Brain microvascular endothelial cell (primary cell): Measurements from ENCODE around the gene TCN1.

ENCODE experiments used
- DNase-seq: peaks from one replicate; pipeline ENCODE4 v3.0.0-alpha.2; 2020
- H3K27ac ChIP-seq: fragments of 250-450 bp; sonication (Bioruptor Pico); 2 replicates; pipeline ENCODE4 v1.5.1; 2020; ENCODE audit warnings: mild to moderate bottlenecking, moderate library complexity
- H3K27me3 ChIP-seq: fragments of 250-450 bp; sonication (Bioruptor Pico); replicated peaks from 2 replicates; pipeline ENCODE4 v1.5.1; 2020; ENCODE audit warnings: mild to moderate bottlenecking
- H3K36me3 ChIP-seq: fragments of 250-450 bp; sonication (Bioruptor Pico); replicated peaks from 2 replicates; pipeline ENCODE4 v1.5.1; 2020; ENCODE audit warnings: mild to moderate bottlenecking
- H3K4me3 ChIP-seq: 2 replicates; pipeline ENCODE4 v1.5.1; 2011; ENCODE audit warnings: low read depth, mild to moderate bottlenecking, control low read depth, low read length, moderate library complexity
- in situ Hi-C: cut with HindIII; loops from 2 replicates; pipeline ENCODE4 v1.10.0; 2017; ENCODE audit warnings: low sequenced_read_pairs, low pct_ligation_motif_present
- TF ChIP-seq, protein P1 (sequence below): IDR thresholded peaks from 2 replicates; pipeline ENCODE4 v1.5.1; 2011; ENCODE audit warnings: low read depth, mild to moderate bottlenecking, moderate library complexity, low read length, control low read depth, inconsistent platforms; ENCODE audit errors: missing control alignments

Gene TCN1

DNA sequence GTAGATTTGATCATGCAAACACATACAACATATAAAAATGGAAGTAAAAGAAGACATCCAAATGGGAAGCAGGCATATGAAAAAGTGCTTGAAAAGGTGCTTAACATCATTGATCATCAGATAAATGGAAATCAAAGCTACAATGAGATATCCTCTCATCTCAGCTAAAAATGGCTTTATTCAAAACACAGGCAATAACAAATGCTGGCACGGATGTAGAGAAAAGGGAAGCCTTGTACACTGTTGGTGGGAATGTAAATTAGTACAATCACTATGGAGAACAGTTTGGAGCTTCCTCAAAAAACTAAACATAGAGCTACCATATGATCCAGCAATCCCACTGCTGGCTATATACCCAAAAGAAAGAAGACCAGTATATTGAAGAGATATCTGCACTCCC is 549 bp upstream of the TCN1 start:
- Histone ChIP-seq H3K27me3 (no peaks in the 10 kb centered on the region), H3K36me3 (no peaks in the 10 kb centered on the region), H3K27ac (no peak overlapping the region), H3K4me3 (no peak overlapping the region)
- TF ChIP-seq, protein P1, sequence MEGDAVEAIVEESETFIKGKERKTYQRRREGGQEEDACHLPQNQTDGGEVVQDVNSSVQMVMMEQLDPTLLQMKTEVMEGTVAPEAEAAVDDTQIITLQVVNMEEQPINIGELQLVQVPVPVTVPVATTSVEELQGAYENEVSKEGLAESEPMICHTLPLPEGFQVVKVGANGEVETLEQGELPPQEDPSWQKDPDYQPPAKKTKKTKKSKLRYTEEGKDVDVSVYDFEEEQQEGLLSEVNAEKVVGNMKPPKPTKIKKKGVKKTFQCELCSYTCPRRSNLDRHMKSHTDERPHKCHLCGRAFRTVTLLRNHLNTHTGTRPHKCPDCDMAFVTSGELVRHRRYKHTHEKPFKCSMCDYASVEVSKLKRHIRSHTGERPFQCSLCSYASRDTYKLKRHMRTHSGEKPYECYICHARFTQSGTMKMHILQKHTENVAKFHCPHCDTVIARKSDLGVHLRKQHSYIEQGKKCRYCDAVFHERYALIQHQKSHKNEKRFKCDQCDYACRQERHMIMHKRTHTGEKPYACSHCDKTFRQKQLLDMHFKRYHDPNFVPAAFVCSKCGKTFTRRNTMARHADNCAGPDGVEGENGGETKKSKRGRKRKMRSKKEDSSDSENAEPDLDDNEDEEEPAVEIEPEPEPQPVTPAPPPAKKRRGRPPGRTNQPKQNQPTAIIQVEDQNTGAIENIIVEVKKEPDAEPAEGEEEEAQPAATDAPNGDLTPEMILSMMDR: no peak
- DNase-seq: no peak
- in situ Hi-C loops: no loop called here

DNA sequence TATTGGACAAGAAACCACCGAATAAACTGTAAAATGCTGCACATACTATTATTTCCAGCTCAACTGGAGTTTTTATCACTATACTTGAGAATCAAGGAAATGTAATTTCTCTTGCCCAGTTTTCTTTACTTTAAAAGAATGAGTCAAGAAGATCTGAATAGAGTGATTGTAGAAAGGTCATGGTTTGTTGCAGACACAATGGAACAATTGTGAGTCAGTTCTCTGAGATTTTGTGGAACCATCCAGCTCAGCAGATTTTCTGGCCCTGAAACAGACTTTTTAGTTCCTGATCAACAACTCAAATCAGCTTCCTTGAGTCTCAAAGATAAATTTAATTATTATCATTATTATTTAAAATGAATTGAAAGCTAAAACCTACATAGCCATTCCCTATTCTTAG is 1.3 kb downstream of the TCN1 start:
- no peak overlapping the region for H3K4me3 ChIP-seq
- in situ Hi-C loops: no loop called here
- H3K36me3 ChIP-seq: no peaks in the 10 kb centered on the region
- no peak overlapping the region for H3K27ac ChIP-seq
- H3K27me3 ChIP-seq: no peaks in the 10 kb centered on the region
- TF ChIP-seq, protein P1: no peak
- DNase-seq: peak; percentile 35

DNA sequence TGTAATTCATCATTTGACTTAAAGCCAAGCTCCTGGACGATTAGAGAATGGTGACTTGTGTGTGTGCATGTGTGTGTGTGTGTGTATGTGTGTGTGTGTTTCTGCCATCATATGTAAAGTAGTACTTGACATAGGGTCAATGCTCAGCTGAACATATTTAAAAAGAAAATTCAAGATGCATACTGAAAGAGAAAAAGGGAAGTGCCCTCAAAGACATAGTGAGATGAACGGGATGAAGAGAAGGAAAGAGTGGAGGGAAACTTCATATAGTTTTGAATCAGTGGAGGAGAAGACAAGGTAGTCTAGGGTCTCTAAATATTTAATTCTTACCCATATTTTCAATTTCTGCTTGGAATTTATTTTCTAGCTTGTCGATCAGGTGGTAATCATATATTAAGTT is 4.0 kb downstream of the TCN1 start:
- in situ Hi-C loops: no loop called here
- no peak for DNase-seq
- TF ChIP-seq, protein P1: no peak
- Histone ChIP-seq H3K4me3 (no peak overlapping the region), H3K27me3 (no peaks in the 10 kb centered on the region), H3K36me3 (no peaks in the 10 kb centered on the region), H3K27ac (no peak overlapping the region)

DNA sequence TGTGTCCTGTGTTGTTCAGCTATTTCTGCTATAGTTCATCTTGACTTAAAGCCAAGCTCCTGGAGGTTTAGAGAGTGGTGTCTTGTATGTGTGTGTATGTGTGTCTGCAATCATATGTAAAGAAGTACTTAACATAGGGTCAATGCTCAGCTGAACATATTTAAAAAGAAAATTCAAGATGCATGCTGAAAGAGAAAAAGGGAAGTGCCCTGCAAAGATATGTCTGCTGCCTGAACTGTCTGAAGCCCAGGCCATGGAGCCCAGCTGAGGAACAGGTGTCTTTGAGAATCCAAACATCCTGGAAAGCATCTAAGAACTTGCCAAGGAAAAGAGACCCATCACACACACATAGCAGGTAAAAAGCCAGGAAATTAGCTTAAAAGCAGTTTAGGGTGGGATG is 6.6 kb downstream of the TCN1 start:
- no peaks in the 10 kb centered on the region for H3K27me3 ChIP-seq
- TF ChIP-seq, protein P1: no peak
- no peak overlapping the region for H3K4me3 ChIP-seq
- no peaks in the 10 kb centered on the region for H3K36me3 ChIP-seq
- in situ Hi-C loops: no loop called here
- H3K27ac ChIP-seq: no peak overlapping the region
- DNase-seq: no peak

DNA sequence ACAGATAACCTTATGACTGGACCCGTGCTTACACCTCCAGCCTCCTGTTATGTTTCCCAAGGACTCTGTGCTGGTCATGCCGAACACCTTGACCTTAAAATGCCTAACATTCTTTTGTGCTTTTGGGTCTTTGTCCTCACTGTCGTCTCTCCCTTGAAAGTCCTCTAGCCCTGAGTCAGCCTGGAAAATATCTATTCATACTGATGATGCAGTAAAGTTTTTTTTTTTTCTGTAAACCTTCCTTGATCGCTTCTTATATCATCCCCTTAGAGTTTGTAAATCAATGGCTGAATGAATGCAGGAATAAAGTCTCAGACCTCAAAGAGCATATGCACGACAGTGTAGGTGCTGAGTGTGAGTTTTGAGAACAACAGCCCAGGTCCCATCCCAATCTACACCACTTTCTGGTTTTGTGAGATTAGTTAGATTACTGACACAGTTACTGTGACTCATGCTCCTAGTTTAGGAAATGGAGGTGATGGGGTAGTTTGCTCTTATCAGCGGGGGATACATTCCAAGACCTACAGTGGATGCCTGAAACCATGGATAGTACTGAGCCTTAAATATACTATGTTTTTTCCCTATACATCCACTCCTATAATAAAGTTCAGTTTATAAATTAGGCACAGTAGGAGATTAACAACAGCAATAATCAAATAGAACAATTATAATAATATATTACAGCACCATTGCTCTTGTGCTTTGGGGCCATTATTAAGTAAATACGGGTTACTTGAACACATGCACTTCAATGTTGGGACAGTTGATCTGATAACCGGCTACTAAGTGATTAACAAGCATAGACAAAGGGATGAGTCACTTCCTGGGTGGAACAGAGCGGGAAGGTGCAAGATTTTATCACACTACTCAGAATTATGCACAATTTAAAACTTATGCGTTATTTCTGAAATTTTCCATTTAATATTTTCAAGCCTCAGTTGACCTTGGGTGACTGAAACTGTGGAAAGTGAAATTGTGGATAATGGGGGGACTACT is 8.6 kb downstream of the TCN1 start:
- DNase-seq: peak; percentile 9
- no peaks in the 10 kb centered on the region for H3K27me3 ChIP-seq
- H3K36me3 ChIP-seq: no peaks in the 10 kb centered on the region
- H3K27ac ChIP-seq: no peak overlapping the region
- TF ChIP-seq, protein P1: no peak
- H3K4me3 ChIP-seq: no peak overlapping the region
- in situ Hi-C loops: no loop called here
